ENCODE data around the gene AURKAIP1.

The AURKAIP1 gene

DNA sequence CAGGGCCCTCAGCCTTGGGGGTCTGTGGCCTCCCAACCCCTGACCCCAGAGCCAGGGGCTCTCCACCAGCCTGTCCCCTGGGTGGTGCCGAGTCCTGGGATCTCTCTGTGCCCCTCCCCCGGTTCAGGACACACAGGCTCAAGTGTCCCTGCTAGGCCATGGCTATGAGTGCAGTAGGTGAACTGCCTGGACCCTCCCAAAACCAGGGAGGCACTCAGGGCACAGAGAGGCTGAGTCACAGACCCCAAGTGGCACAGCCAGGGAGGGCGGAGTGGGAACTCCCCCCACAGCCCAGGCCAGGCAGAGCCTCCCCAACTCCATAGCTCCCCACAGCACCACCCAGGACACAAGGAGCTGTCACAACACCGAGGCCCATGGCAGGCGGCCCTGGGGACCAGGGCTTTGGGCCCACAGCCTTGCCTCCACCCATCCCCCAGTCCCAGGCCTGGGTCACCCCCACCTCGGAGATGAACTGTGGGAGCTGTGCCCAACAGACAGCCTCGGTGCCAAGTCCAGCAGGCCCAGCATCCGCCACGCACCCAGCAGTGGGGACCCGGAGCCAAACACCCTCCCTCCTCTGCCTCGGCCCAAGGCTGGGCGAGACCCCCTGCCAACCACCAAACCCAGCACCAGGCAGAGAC is 29.0 kb downstream of the AURKAIP1 start:
- no peak for DNase-seq

GRCh38 chr1:1345384-1345783 is 29.6 kb downstream of the AURKAIP1 start:
- no peak for DNase-seq

DNA sequence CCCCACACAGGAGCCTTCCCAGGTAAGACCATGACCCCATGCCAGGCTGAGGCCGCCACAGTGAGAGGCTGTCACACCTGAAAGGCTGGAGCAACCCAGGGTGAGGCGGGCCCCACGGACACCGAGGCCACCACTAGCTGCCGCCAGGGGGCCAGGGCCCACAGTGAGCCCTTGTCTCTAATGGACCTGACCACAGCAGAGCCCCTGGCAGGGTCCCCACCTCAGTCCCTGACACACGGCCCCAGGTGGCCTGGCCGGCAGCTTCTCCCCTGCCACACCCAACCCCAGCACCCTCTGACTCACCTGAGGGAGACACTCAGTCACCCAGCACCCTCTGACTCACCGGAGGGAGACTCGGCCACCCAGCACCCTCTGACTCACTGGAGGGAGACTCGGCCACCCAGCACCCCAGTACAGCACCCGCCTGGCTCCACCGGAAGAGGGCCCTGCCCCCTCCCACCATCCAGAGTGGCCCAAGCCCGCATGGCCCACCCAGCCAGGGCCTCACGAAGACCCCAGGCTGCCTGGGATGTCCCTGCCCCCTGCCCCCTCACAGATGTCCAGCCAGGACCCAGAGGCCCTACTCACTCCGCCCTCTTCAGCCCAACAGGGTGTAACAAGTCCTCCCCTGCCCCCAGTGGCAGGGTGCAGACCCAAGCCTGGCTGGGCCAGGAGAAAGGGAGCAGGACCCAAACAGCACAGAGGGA is 30.2 kb downstream of the AURKAIP1 start:
- no peak for DNase-seq

- no peak for DNase-seq
These were observed 31.1 kb downstream of the AURKAIP1 start for GRCh38 chr1:1343811-1344421.

DNA sequence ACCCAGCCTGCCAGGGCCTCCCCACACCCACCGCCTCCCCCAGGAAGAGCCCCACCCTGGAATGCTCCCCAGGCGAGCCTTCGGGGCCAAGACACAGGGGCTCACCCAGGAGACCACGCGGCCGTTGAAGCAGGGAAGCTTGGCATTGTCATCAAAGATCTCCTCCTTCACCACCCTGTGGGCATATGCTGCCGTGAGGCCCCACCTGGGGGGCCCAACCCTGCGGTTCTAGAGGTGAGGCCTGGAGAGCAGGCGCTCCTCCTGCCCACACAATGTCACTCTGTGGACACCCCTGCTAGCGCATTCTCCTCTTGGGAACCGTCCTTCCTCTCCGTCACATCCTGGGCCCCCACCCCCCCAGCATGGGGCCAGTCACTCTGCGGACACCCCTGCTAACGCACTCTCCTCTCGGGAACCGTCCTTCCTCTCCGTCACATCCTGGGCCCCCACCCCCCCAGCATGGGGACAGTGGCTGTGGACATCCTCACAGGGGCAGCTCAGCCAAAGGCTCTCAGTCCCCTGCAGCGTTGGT is 32.4 kb downstream of the AURKAIP1 start:
- DNase-seq: no peak

DNA sequence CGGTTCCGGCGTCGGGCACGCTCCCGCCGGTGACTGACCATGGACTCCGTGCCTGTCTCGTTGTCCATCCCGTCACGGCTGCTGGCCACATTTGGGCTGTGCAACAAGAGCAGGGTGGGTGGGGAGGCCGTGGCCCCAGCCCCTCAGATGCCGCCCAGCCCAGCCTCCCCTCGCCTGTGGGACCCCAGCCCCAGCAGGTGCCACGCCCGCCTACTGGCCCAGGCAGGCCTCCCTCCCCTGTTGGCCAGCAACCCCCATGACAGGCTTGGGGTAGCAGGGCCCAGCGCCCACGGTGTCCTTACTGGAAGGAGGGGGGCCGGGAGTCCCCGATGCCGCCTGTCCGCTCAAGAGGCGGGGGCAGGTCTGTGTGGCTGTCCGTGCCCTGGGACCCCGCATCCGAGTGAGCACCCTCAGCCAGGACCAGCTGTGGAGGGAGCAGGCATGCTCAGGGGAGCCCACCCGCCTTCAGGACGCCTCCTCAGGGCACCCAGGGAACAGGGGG is 32.9 kb downstream of the AURKAIP1 start:
- no peak for DNase-seq

GRCh38 chr1:1341549-1342021 is 33.4 kb downstream of the AURKAIP1 start:
- no peak for DNase-seq

GRCh38 chr1:1340791-1341548 is 34.0 kb downstream of the AURKAIP1 start:
- no peak for DNase-seq

GRCh38 chr1:1340185-1340584 is 34.8 kb downstream of the AURKAIP1 start:
- no peak for DNase-seq

DNA sequence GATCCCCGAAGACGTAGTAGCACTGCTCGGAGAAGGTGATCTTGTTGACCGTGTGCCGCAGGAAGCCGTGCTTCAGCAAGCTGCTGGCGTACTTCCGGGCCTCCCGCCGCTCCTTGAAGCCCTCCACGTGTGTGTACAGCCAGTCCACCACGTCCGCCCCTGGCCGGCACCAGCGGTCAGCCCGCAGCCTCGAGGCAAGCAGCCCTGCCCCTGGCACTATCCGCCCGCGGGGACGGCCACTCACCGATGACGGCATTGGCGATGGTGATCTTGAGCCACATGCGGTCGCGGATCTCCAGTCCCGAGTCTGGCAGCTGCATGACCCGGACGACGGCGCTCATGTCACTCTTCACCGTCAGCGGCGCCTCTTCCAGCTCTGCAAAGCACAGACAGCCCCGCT is 36.7 kb downstream of the AURKAIP1 start:
- DNase-seq: no peak

DNA sequence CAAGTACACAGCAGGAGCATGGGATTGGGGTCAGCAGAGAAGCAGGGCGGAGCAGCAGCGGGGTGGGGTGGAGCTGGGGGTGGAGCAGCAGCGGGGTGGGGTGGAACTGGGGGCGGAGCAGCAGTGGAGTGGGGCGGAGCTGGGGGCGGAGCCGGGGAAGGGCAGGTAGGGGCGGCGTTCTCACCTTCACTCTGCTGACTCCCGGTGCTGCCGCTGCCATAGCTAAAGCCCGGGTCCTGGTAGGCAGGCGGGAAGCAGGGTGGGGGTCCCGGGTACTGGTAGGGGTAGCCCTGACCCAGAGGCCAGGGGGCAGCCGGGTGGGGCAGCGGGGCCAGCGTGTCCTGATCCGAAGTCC is 37.2 kb downstream of the AURKAIP1 start:
- DNase-seq: no peak

DNA sequence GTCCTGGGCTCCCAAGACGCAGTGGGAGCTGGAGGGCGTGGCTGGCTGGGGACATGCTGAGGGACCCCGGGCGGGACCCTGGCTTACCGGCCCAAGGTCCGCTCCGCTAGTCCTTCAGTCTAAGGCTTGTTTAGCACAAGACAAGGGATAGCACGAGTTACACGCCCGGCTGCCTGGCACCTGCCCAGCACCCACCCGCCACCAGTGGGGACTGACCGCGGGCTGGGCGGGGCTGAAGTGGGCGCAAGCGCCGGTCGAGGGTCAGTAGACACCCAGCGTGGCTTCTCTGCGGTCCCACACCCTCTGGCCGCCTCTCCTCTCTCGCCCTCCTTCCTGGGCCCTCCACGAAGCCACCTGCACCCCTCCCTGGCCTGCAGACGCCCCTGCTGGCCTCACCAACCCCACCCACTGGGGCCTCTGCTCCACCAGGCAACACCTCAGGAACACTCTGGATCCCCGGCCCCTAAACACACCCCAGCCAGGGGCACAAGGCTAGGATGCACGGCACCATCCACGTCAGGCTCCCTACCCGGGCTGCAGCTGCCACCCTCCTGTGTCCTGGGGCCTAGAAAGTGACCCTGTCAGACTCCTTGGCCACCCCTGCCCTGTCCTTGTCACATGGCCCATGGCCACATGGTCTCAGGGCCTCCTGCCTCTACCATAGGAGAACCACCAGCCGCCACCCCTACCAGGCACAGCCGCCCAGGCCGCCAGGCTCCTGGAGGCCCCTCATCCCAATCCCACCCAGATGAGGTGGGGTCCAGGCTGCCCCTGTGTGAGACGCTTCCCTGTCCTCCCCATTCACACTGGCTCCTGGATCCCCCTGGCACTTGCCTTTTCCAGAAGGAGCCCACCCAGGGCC is 37.8 kb downstream of the AURKAIP1 start:
- no peak for DNase-seq

GRCh38 chr1:1336446-1336845 is 38.6 kb downstream of the AURKAIP1 start:
- DNase-seq: no peak

DNA sequence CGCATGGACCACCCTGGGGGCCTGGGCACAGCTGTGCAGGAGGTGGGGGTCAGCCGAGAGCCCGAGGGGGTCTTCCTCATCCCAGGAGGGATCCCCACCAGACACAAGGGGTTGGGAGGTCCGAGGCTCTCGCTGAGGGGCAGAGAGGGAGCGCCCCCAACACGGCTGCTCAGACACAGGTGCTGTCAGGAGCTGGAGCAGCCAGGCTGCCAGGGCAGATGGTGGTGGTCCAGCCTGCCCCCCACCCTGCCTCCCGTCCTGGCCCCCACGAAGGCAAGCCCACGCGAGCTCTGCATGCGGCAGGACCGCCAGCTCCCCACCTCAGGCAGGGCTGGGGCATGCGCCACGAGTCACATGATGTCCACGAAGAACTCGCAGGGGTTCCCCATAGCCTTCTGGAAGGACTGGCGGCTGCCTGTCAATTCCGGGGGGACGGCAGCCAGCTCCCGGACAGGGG is 39.2 kb downstream of the AURKAIP1 start:
- no peak for DNase-seq

DNA sequence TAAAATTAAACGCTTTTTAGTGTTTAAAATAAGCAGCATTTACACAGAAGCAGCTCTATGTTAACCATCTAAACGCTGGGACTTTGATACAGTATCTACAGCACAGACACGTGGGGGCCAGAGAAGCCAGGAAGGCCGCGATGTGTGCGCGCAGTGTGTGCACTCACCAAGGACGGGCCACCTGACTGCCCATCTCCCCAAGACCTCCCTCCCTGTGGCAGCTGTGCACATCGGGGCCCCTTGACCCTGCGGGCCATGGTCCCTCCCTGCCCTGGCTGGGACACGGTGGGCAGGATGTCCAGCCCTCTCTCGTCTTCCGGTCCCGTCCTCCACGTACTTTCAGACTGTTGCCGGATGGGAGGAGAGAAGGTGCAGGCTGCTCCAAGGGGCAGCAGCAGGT is 39.7 kb downstream of the AURKAIP1 start:
- no peak for DNase-seq

- DNase-seq: no peak
These were observed 40.2 kb downstream of the AURKAIP1 start for GRCh38 chr1:1334835-1335234.

DNA sequence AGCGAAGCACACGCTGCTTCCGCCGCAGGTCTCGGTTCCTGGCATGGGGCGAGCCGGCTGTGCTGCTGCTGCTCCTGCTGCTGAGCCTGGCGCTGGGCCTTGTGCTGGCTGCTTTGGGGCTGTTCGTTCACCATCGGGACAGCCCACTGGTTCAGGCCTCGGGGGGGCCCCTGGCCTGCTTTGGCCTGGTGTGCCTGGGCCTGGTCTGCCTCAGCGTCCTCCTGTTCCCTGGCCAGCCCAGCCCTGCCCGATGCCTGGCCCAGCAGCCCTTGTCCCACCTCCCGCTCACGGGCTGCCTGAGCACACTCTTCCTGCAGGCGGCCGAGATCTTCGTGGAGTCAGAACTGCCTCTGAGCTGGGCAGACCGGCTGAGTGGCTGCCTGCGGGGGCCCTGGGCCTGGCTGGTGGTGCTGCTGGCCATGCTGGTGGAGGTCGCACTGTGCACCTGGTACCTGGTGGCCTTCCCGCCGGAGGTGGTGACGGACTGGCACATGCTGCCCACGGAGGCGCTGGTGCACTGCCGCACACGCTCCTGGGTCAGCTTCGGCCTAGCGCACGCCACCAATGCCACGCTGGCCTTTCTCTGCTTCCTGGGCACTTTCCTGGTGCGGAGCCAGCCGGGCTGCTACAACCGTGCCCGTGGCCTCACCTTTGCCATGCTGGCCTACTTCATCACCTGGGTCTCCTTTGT is 41.3 kb downstream of the AURKAIP1 start:
- no peak for DNase-seq

- DNase-seq: no peak
These were observed 42.1 kb downstream of the AURKAIP1 start for GRCh38 chr1:1332774-1333480.

- no peak for DNase-seq
These were observed 42.8 kb downstream of the AURKAIP1 start for GRCh38 chr1:1332031-1332755.

All from right forelimb (tissue), 1 donor.